ENCODE data around the gene MOV10L1.

MOV10L1 gene

DNA sequence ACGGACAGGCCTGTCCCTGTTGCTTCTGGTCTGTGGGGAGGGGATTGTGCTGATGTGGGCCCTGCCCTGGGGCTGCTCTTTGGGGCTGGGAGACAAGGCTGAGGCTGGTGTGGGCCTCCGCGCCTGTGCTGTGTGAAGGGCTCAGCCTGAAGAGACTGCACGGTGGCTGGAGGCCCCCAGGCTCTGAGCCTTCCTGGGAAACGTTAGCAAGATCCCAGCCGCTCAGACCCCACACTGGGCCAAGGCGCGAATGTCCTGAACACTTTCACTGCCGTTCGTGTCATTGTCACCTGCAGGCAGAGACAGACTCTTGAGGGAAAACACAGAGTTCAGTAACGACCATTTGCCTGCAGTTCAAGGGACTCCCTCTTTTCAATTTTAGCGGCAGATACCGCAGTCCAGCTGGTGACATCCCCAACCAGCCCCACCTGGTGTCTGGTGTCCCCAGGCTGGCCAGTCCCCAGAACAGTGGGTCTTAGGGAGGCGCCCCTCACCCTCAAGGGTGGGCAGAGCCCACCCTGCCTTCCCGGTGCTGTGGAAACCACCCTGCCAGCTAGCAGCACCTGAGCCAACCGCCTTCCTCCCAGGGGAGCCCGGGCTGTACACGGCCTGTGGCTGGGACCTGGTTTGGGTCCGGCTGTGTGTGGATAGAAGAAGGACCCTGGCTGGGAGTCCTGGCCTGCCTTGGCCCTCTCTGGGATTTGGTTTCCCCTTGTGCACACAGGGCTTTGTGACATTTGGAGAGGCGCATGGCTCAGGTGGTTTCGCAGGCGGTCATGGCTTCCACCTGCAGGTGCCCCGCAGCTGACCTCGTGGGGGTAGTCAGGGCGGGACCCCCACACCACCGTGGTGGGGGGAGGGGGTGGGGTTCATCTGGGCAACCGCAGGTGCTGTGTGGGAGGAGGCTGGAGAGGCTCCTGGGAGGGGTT, 86.4 kb downstream of the MOV10L1 start:
- DNase-seq (ENCODE audit: low read depth, low spot score) = no peak

DNA sequence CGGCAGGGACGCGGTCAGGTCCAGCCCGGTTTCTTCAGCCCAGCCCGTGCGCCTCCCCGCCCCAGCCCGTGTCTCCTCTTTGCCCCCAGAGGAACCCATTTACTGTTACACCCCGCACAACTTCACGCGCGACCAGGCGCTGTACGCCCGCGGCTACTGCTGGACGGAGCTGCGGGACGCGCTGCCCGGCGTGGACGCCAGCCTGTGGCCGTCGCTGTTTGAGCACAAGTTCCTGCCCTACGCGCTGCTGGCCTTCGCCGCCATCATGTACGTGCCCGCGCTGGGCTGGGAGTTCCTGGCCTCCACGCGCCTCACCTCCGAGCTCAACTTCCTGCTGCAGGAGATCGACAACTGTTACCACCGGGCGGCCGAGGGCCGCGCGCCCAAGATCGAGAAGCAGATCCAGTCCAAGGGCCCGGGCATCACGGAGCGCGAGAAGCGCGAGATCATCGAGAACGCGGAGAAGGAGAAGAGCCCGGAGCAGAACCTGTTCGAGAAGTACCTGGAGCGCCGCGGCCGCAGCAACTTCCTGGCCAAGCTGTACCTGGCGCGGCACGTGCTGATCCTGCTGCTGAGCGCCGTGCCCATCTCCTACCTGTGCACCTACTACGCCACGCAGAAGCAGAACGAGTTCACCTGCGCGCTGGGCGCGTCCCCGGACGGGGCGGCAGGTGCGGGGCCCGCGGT, 87.2 kb downstream of the MOV10L1 start:
- no peak for DNase-seq (ENCODE audit: low read depth, low spot score)

DNA sequence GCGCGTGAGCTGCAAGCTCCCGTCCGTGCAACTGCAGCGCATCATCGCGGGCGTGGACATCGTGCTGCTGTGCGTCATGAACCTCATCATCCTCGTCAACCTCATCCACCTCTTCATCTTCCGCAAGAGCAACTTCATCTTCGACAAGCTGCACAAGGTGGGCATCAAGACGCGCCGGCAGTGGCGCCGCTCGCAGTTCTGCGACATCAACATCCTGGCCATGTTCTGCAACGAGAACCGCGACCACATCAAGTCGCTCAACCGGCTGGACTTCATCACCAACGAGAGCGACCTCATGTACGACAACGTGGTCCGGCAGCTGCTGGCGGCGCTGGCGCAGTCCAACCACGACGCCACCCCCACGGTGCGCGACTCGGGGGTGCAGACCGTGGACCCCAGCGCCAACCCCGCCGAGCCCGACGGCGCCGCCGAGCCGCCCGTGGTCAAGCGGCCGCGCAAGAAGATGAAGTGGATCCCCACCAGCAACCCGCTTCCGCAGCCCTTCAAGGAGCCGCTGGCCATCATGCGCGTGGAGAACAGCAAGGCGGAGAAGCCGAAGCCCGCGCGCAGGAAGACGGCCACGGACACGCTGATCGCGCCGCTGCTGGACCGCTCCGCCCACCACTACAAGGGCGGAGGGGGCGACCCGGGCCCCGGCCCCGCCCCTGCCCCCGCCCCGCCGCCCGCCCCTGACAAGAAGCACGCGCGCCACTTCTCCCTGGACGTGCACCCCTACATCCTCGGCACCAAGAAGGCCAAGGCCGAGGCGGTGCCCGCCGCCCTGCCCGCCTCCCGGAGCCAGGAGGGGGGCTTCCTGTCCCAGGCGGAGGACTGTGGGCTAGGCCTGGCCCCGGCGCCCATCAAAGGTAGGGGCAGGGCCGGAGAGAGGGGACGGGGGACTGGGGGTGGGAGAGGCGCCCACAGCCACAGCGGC, 88.0 kb downstream of the MOV10L1 start:
- no peak for DNase-seq (ENCODE audit: low read depth, low spot score)

DNA sequence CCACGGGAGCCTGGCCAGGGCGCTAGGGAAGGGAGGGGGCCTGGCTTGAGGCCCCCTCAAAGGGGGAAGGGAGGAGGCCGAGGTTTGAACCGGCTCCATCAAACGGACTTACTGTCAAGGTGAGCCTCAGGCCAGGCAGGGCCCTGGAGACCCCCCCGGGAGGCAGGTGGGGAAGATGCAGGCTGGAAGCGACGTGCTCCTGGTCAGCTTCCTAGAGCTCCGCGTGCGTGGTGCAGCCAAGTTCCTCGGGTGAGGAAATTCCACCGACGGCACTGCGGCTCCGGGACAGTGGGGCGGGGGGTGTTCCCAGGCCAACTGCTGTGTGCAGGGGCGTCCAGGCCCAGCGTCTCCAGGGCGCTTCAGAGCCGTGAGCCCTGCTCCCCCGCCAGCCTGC, 88.7 kb downstream of the MOV10L1 start:
- DNase-seq (ENCODE audit: low read depth, low spot score) = no peak

DNA sequence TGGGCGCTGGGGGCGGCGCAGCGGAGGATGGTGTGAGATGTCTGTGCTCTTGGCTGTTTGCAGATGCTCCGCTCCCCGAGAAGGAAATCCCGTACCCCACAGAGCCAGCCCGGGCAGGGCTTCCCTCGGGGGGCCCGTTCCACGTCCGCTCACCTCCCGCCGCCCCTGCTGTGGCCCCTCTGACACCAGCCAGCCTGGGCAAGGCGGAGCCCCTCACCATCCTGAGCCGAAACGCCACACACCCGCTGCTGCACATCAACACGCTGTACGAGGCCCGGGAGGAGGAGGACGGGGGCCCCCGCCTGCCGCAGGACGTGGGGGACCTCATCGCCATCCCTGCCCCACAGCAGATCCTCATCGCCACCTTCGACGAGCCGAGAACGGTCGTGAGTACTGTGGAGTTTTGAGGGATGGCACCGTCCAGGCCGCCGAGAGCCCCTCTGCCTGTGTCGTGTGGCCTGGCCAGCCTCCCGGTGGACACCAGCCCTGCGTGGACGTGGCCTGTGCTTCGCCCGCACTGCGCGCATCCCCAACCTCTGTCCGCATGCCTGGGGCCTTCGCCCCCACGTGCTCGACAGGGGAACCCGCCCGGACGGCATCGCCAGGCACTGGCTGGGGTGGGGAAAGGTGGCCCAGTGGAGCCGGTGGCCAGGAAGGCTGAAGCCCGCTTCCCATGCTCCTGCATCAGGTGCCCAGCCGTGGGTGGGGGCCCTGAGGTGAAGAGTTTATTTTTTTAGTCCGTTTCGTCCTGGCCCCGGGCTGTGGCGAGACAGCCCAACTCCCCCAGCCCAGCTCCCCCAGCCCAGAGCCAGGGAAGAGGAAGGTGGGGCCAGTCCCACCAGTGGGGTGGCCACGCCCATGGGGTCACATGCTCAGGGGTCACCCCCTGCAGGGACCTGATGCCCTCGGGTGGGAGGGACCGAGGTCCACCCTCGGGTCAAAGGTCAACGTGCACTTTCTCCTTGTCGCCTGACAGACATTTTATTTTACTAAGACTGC, 89.4 kb downstream of the MOV10L1 start:
- DNase-seq (ENCODE audit: low read depth, low spot score) = no peak

DNA sequence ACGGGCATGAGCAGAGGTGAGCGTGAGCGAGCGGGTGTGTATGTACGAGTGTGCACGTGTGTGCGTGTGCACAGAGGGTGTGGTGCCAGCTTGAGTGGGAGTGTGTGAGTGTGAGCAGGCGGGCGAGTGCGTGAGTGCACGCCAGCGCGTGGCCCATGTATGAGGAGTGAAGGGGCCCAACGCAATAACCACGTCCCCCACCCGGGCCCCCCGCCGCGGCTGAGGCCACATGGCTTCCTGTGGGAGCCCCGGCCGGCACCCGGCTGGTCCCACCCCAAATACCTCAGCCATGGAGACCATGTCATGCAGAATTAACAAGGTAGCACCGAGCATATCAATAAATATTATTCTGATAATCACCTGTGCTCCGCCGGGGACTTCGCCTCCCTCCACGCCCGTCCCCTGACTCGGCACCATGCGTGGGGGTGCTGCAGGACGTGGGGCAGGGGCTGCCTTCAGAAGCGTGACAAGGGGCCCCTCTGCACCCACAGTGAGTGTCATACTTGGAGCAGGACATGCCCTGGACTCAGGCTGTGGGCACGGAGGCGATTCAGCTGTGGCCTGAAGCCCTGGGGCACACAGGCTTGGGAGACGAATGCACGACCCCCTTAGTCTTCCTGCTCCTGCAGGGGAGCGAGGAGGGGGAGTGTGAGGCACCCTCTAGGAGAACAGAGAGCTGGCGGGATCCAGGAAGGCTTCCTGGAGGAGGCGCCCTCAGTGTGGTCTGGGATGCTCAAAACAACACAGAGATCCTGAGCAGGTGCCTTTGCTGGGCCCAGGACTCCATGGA, 90.3 kb downstream of the MOV10L1 start:
- no peak for DNase-seq (ENCODE audit: low read depth, low spot score)

DNA sequence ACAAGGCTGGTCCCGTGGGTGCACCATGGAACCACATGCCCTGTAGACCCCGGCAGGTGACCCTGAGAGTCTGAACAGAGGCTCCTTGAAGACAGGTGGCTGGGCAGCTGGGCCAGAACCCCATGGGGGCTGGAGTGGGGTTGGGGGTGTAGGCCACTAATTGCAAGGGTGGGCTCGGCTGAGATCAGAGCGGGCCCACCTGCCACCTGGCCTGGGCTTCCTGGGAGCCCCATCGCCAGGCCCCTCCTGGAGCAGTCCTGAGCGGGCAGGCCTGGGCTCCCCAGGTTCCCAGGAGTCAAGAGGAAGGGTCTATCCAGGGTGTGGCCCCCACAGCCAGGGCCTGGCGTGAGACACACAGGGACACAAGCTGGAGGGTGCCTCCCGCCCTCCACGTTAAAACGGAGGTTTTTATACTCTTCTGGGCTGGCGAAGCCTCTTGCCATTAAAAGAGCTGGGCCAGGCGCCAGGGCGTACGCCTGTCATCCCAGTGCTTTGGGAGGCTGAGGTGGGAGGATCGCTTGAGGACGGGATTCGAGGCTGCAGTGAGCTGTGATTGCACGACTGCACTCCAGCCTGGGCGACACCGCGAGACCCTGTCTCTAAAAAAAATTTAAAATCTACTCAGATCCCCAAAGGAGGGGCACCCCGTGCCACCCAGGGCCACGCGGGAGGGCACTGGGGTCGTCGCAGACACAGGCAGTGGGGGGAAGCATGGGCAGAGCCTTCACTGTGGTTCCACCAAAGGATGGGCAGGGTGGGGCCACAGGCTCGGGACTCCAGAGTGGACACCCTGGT, 91.1 kb downstream of the MOV10L1 start:
- DNase-seq (ENCODE audit: low read depth, low spot score) = no peak

DNA sequence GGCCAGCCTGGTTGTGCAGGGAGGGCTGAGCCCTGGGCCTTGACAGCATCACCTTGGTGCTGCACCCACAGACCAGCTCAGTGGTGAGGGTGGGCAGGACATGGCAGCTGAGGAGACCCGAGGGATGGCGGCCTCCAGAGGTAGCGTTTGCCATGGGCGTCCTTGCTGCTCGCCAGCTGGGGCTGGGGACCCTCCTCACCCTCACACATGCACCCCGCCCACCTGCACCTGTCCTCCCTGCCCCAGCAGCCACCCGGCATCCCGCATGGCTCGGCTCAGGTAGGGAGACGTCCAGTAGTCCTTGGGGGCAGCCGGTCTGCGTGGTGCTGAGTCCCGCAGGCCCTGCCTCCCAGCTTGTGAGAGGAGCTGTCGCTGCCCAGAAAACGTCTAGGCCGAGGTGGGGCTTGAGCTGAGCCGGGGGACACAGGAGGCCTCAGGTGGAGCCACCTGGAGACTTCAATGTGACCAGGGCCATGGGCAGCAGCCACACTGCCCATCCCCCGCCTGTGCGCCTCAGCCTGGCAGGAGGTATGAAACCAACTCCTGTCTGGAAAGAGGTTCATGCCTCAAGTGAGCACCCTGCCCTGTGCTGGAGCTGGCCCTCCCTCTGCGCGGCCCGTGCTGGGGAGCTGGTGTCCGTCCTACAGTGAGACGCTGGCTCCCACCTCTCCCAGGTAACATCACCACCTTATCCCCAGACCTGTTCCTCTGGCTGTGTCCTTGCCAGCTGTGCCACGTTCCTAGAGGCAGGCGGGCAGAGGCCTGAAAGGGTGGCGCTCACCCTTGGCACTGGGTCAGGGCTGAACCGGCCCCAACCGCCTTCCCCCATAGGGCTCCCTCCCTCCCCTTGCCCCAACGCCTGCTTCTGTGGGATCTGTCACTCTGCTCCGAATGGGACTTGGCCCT, 92.6 kb downstream of the MOV10L1 start:
- no peak for DNase-seq (ENCODE audit: low read depth, low spot score)

DNA sequence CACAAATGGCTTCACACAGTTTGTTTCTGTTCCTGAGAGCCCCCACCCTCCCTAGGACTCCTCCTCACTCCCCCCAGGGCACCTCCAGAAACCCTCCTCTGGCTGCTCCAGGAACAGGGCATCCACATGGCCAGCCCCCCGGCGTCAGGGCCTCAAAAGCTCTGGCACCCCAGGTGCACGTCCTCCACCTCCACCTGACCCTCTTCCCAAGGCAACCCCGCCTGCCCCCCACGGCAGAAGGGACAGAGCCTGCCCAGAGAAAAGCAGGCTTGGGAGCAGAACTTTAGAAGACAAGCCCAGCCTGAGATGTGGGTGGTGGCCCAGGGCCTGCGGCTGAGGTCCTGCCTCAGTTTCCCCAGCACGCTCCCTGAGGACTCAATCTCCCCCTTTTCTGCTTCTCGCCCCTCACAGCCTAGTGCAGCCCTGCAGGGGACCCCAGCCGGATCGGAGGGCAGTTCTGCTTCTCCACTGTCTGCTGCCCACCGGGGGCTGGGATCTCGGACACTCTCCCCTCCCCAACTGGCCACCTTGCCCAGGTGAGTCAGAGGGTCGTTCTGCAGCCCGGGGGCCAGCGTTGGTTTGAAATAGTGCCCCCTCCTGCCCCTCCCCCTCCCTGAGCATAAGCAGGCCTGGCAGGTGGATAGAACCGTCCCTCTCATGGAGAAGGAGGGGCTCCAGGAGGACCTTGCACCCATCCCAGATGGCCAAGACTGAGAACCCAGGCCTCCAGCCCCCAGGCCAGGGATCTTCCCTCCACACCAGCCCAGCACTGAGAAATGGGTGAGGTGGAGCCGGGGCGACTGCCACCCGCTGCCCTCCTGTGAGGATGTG, 93.5 kb downstream of the MOV10L1 start:
- DNase-seq (ENCODE audit: low read depth, low spot score) = no peak

DNA sequence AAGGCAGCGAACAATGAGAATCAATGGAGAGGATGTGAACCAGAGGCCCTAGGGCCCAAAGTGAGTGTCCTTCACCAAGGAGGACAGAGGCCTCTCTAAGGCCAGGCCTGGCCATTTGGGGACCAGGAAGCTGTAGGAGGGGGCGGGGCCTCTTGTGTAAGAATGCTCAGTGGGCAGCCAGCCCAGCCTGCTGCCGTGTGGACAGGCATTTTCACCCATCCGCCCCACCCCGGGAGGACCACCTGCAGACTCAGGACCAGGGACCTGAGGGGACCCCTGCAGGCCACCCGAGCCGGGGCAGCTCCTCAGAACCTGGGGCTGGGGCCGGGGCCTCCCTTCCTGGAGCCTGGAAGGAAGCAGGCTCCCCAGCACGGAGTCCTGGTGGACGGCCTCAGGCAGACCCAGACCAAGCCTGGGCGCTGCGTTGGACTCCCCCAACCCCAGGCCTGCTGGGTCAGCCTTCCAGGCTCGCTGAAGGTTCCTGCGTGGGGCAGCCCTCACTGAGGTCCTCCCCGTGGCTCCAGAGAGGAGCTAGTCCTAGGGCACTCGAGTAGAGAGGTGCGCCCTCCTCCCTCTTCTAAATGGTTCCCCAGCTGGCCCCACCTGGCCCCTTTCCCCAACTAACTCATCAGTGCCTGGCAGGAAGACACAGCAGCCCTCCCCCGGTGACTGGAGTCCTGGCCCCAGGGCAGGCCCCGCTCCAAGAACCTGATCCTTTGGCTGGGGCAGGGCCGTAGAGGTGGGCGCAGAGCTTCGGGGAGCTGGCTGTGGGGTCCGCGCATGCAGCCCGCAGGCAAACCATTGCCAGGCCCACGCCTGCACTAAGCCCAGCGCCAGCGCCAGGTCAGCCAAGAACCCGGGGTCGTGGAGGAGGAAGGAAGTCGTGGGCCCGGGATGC, 94.4 kb downstream of the MOV10L1 start:
- DNase-seq (ENCODE audit: low read depth, low spot score) = no peak

DNA sequence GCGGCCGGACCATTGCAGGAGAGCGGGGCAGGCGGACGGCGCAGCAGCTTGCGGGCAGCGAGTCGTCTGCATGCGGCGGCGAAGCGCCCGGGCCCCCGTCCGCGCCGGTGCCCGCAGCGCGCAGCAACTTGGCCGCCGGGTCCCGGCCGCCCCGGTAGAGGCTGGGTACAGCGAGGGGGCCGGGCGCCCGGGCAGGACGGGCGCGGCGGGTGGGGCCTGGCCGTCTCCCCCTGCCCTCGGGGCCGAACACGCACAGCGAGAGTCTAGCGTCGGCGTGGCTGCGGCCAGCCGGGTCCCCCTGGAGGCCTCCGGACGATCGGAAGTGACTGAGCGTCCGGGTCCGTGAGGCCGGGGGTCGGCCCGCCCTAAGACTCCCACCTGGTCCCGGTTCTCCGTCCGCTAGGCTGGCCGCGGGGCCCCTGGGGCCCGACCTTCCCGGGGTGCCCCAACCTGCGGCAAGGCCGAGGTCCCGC, 95.1 kb downstream of the MOV10L1 start:
- DNase-seq (ENCODE audit: low read depth, low spot score) = no peak

DNA sequence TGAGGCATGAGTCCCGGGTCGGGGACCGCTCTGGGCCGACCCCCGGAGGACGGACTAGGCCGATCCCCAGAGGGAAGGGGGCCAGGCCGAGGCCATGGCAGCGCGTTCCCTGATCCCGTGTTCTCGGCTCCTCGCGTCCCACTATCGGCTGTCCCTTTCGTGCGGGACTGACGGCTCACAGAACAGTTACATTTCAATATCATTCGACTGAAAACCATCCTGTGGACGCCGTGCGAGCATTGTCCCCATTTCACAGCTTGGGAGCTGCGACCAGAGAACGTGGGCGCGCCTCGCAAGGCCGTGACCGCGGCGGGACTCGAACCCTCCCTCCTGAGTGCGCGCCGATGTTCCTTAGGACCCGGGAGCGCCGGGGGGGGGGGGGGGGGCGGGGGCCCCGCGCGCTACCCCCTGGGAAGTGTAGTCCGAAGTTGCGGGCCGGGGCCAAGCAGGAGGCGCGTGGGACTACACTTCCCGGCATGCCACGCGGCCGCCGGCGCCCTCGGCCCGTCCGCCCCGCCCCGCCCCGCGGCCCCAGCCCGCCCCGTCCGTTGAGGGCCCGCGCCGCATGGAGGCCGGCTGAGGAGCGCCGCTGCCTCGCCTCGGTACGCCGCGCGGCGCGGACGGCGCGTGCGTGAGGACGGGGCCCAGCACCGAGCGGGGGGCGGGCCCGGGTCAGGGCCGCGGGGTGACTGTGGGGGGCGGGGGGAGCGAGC, 95.7 kb downstream of the MOV10L1 start, which contains the start of gene TRABD:
TRABD (plus strand) TSS at position 539 of the 713 bp plus-strand sequence. CDS start 7,148 bp downstream, outside the sequence.
- no peak for DNase-seq (ENCODE audit: low read depth, low spot score)

DNA sequence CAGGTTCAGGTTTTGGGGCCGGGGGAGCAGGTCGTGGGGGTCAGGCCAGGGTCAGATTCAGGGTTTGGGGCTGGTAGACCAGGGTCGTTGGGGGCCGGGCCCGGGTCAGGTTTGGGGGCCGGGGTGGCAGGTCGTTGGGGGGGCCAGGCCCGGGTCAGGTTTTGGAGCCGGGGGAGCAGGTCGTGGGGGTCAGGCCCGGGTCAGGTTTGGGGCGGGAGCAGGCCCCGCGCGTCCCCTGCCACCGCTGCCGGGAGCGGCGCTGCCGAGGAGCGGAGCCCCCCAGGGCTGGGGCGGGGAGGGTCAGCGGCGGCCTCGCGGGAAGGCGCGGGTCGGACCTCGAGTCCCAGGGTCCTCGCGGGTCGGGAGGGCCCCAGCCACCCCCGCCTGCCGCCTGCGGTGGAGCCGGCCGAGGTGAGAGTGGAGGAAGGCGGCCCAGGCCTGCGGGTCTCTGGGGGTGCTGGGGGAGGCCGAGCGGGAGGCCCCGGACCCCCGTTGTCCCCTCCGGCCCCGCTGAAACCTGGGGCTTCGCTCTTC, 96.4 kb downstream of the MOV10L1 start:
- DNase-seq (ENCODE audit: low read depth, low spot score) = no peak

DNA sequence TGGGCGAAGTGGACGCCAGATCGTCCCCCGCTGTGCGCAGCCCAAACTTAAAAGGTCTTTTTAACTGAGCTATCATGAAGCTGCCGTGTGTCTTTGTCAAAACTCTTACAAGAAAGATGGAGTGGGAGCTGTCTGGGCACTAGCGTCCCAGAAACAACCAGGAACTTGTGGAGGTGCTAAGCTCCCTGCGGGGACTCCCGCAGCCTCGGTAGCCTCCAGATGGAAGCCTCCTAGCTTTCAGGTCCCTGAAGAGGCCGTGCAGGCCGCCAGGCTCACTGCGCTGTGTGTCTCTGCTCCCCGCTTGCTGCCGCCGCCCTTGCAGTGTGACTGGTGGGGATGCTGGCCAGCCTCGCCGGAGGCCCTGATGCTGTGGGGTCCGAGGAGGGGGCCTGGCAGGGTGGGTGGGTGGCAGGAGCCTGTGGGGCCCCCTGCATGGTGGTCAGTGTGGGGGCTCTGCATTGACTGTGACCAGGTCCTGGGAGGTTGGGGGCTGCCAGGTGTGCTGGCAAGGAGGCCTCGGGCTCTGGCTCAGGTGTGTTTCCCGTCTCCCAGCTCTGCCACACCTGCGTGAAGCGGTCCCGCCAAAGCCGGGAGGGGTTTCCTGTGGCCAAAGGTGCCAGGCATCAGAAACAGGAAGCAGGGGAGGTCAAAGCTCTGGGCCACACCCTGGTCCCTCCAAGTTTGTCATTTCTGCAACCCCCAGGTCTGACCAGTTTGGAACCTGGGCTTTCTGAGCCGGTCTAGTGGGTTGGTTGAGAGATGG, 97.1 kb downstream of the MOV10L1 start:
- DNase-seq (ENCODE audit: low read depth, low spot score) = no peak
